Breast epithelium (tissue), 3 donors: ENCODE measurements around the gene ANKRD6.

ENCODE experiments used
- CTCF ChIP-seq, 3 donors: fragments of 450-650 bp; IDR thresholded peaks; one replicate each; pipeline ENCODE4 v1.5.1; 2016 to 2017; ENCODE audit warnings: antibody characterized with exemption in 3 of 3, mild to moderate bottlenecking in 3 of 3, moderate library complexity in 3 of 3
- POLR2A ChIP-seq: fragments of 450-650 bp; IDR thresholded peaks from one replicate; pipeline ENCODE4 v1.6.1; 2016; ENCODE audit warnings: antibody characterized with exemption, mild to moderate bottlenecking, moderate library complexity

- TF ChIP-seq CTCF (IDR thresholded peaks at IDR 0.05) (no peak), POLR2A (no peak)
Observed at GRCh38 chr6:89400050-89400449, 32.9 kb upstream of the ANKRD6 start.
